ENCODE results near the gene ZMYND8.

Gene ZMYND8

GRCh38 chr20:47161411-47161810 lies 195.1 kb downstream of the ZMYND8 start:
- Histone ChIP-seq H2AFZ (ENCODE audit: low read length) (no peak overlapping the region), H3K27ac (ENCODE audit: low read length) (no peak overlapping the region), H3K36me3 (replicated peaks; ENCODE audit: insufficient read depth, low read length) (no peaks in the 10 kb centered on the region), H3K9me3 (replicated peaks; ENCODE audit: insufficient read depth, low read length) (no peaks in the 10 kb centered on the region), H3K4me2 (ENCODE audit: low read depth, low read length) (no peak overlapping the region), H3K4me1 (ENCODE audit: low read length) (no peaks in the 10 kb centered on the region), H3K9ac (ENCODE audit: low read length) (no peak overlapping the region), H4K20me1 (ENCODE audit: insufficient read depth, low read length) (no peaks in the 10 kb centered on the region), H3K79me2 (ENCODE audit: low read length) (no peaks in the 10 kb centered on the region), H3F3A (ENCODE audit: insufficient read depth, low read length) (no peaks in the 10 kb centered on the region), H3K9me2 (replicated peaks; ENCODE audit: insufficient read depth, low read length) (no peaks in the 10 kb centered on the region), H3K27me3 (replicated peaks; ENCODE audit: insufficient read depth, low read length) (no peaks in the 10 kb centered on the region), H3K4me3 (ENCODE audit: low read length) (no peak overlapping the region)
- TF ChIP-seq EZH2phosphoT487 (IDR thresholded peaks at IDR 0.05; ENCODE audit: low read length): no peak
- TF ChIP-seq CTCF (IDR thresholded peaks at IDR 0.05; ENCODE audit: low read length): no peak
- no peak for TF ChIP-seq EZH2 (optimal IDR thresholded peaks at IDR 0.05; ENCODE audit: low read depth, low read length)
- DNase-seq: no peak

- no peak overlapping the region for H2AFZ ChIP-seq (ENCODE audit: low read length)
- H3K4me1 ChIP-seq (ENCODE audit: low read length): no peaks in the 10 kb centered on the region
- H3K79me2 ChIP-seq (ENCODE audit: low read length): no peaks in the 10 kb centered on the region
- no peaks in the 10 kb centered on the region for H4K20me1 ChIP-seq (ENCODE audit: insufficient read depth, low read length)
- H3K36me3 ChIP-seq (replicated peaks; ENCODE audit: insufficient read depth, low read length): no peaks in the 10 kb centered on the region
- TF ChIP-seq EZH2 (optimal IDR thresholded peaks at IDR 0.05; ENCODE audit: low read depth, low read length) (no peak), EZH2phosphoT487 (IDR thresholded peaks at IDR 0.05; ENCODE audit: low read length) (no peak), CTCF (IDR thresholded peaks at IDR 0.05; ENCODE audit: low read length) (no peak)
- no peak overlapping the region for H3K4me2 ChIP-seq (ENCODE audit: low read depth, low read length)
- no peak overlapping the region for H3K9ac ChIP-seq (ENCODE audit: low read length)
- H3K9me2 ChIP-seq (replicated peaks; ENCODE audit: insufficient read depth, low read length): no peaks in the 10 kb centered on the region
- no peaks in the 10 kb centered on the region for H3K9me3 ChIP-seq (replicated peaks; ENCODE audit: insufficient read depth, low read length)
- H3K27ac ChIP-seq (ENCODE audit: low read length): no peak overlapping the region
- no peak overlapping the region for H3K4me3 ChIP-seq (ENCODE audit: low read length)
- no peaks in the 10 kb centered on the region for H3K27me3 ChIP-seq (replicated peaks; ENCODE audit: insufficient read depth, low read length)
- no peaks in the 10 kb centered on the region for H3F3A ChIP-seq (ENCODE audit: insufficient read depth, low read length)
- no peak for DNase-seq
Observed at GRCh38 chr20:47160992-47161391, 195.5 kb downstream of the ZMYND8 start.

GRCh38 chr20:47160240-47160639 lies 196.3 kb downstream of the ZMYND8 start:
- Histone ChIP-seq H3K4me2 (ENCODE audit: low read depth, low read length) (no peak overlapping the region), H3K4me3 (ENCODE audit: low read length) (no peak overlapping the region), H2AFZ (ENCODE audit: low read length) (no peak overlapping the region), H3K9me2 (replicated peaks; ENCODE audit: insufficient read depth, low read length) (no peaks in the 10 kb centered on the region), H3K27me3 (replicated peaks; ENCODE audit: insufficient read depth, low read length) (no peaks in the 10 kb centered on the region), H3K36me3 (replicated peaks; ENCODE audit: insufficient read depth, low read length) (no peaks in the 10 kb centered on the region), H3K79me2 (ENCODE audit: low read length) (no peaks in the 10 kb centered on the region), H4K20me1 (ENCODE audit: insufficient read depth, low read length) (no peaks in the 10 kb centered on the region), H3K4me1 (ENCODE audit: low read length) (no peaks in the 10 kb centered on the region), H3K27ac (ENCODE audit: low read length) (no peak overlapping the region), H3K9ac (ENCODE audit: low read length) (no peak overlapping the region), H3F3A (ENCODE audit: insufficient read depth, low read length) (no peaks in the 10 kb centered on the region), H3K9me3 (replicated peaks; ENCODE audit: insufficient read depth, low read length) (no peaks in the 10 kb centered on the region)
- no peak for TF ChIP-seq EZH2 (optimal IDR thresholded peaks at IDR 0.05; ENCODE audit: low read depth, low read length)
- DNase-seq: no peak
